HepG2 (cell line): ENCODE results near the gene MXRA8. TPM values are rescaled to one million over a fixed set of nuclear protein-coding genes. Genes with fewer than 3 reads are reported as not detected.

Experiments used
- AKAP8 ChIP-seq: sonication (generic); formaldehyde crosslinking; IDR thresholded peaks from 2 replicates; pipeline ENCODE4 v1.5.1; 2020; ENCODE audit warnings: mild to moderate bottlenecking, missing genetic modification reagents
- ELF1 ChIP-seq: sonication (generic); formaldehyde crosslinking; IDR thresholded peaks from 2 replicates; pipeline ENCODE4 v1.4.0; 2020; ENCODE audit warnings: missing genetic modification reagents
- FOXA1 ChIP-seq, 2 experiments: fragments of 450-650 bp in 1 of 2; sonication (generic) in 1 of 2; formaldehyde crosslinking in 1 of 2; IDR thresholded peaks; 2 replicates each; pipeline versions ENCODE4 v1.4.0 to v1.6.1; 2016 to 2020; ENCODE audit warnings: missing genetic modification reagents in 1 of 2
- GABPB1 ChIP-seq: IDR thresholded peaks from 2 replicates; pipeline ENCODE4 v1.6.1; 2016; ENCODE audit warnings: mild to moderate bottlenecking, missing genetic modification reagents, moderate library complexity, missing compliant biosample characterization
- HIVEP1 ChIP-seq: sonication (generic); formaldehyde crosslinking; IDR thresholded peaks from 2 replicates; pipeline ENCODE4 v1.4.0; 2020; ENCODE audit warnings: mild to moderate bottlenecking, missing genetic modification reagents
- HOXA3 ChIP-seq: sonication (generic); formaldehyde crosslinking; IDR thresholded peaks from 2 replicates; pipeline ENCODE4 v1.5.0; 2020; ENCODE audit warnings: missing genetic modification reagents
- JUNB ChIP-seq: sonication (generic); formaldehyde crosslinking; IDR thresholded peaks from 2 replicates; pipeline ENCODE4 v1.8.0; 2022; ENCODE audit warnings: missing genetic modification reagents, mild to moderate bottlenecking, borderline replicate concordance
- NFYC ChIP-seq: IDR thresholded peaks from 2 replicates; pipeline ENCODE4 v1.6.1; 2016; ENCODE audit warnings: missing genetic modification reagents, missing compliant biosample characterization
- RBM39 ChIP-seq: fragments of 200-400 bp; formaldehyde crosslinking; IDR thresholded peaks from one replicate; pipeline ENCODE4 v1.6.1; 2018; ENCODE audit warnings: antibody characterized with exemption, mild to moderate bottlenecking, low read depth, low read length; ENCODE audit not compliant: poor library complexity, severe bottlenecking
- TOE1 ChIP-seq: sonication (generic); formaldehyde crosslinking; IDR thresholded peaks from 2 replicates; pipeline ENCODE4 v1.4.0; 2020; ENCODE audit warnings: mild to moderate bottlenecking, missing genetic modification reagents
- ZFX ChIP-seq: sonication (generic); formaldehyde crosslinking; IDR thresholded peaks from 2 replicates; pipeline ENCODE4 v1.4.0; 2020; ENCODE audit warnings: mild to moderate bottlenecking, low read depth, missing genetic modification reagents, moderate library complexity
- ZKSCAN1 ChIP-seq: fragments of 150-350 bp; IDR thresholded peaks from 2 replicates; pipeline ENCODE4 v1.6.1; 2014; ENCODE audit warnings: low read length
- ZMAT3 ChIP-seq: sonication (generic); formaldehyde crosslinking; conservative IDR thresholded peaks from 2 replicates; pipeline ENCODE4 v1.7.0; 2021; ENCODE audit warnings: missing genetic modification reagents
- ZNF558 ChIP-seq: sonication (generic); formaldehyde crosslinking; IDR thresholded peaks from 2 replicates; pipeline ENCODE4 v1.9.0; 2022; ENCODE audit warnings: mild to moderate bottlenecking, missing genetic modification reagents, borderline replicate concordance
- ZNF619 ChIP-seq: sonication (generic); formaldehyde crosslinking; IDR thresholded peaks from 2 replicates; pipeline ENCODE4 v1.4.0; 2020; ENCODE audit warnings: mild to moderate bottlenecking, missing genetic modification reagents
- ZSCAN25 ChIP-seq: sonication (generic); formaldehyde crosslinking; IDR thresholded peaks from 2 replicates; pipeline ENCODE4 v1.8.0; 2022; ENCODE audit warnings: mild to moderate bottlenecking, missing genetic modification reagents
- polyA plus RNA-seq, 8 experiments: library from polyadenylated mRNA; depleted of rRNA in 3 of 8; stranded (reverse) in 7 of 8; unstranded in 1 of 8; fragments of >200 nt; fragmentation: Illumina TruSeq in 4 of 8; extraction: Trizol in 4 of 8; gene quantifications; 2 replicates each; pipeline versions ENCODE4 v1.2.1 to v1.2.3, GENCODE V29; 2011 to 2016; ENCODE audit warnings: low read depth in 4 of 8, missing spikeins in 1 of 8, mixed read lengths in 1 of 8; ENCODE audit not compliant: insufficient read depth in 1 of 8
- total RNA-seq, 5 experiments: library from RNA; depleted of rRNA; stranded (reverse); fragments of >200 nt; fragmentation: Illumina TruSeq; extraction: Trizol; gene quantifications; 2 replicates each; pipeline ENCODE4 v1.2.3, GENCODE V29; 2016; ENCODE audit warnings: low read depth in 1 of 5
- TF ChIP-seq, protein P1 (sequence below): sonication (generic); formaldehyde crosslinking; IDR thresholded peaks from 2 replicates; pipeline ENCODE4 v1.5.1; 2020; ENCODE audit warnings: mild to moderate bottlenecking, missing genetic modification reagents, moderate library complexity
- TF ChIP-seq, protein P2 (sequence below): sonication (generic); formaldehyde crosslinking; IDR thresholded peaks from 2 replicates; pipeline ENCODE4 v1.4.0; 2020; ENCODE audit warnings: missing genetic modification reagents, low read depth, mild to moderate bottlenecking, borderline replicate concordance
- TF ChIP-seq, protein P3 (sequence below): sonication (generic); formaldehyde crosslinking; IDR thresholded peaks from 2 replicates; pipeline ENCODE4 v1.8.0; 2022; ENCODE audit warnings: missing genetic modification reagents, mild to moderate bottlenecking, borderline replicate concordance
- TF ChIP-seq, protein P4 (sequence below): sonication (generic); formaldehyde crosslinking; IDR thresholded peaks from 2 replicates; pipeline ENCODE4 v1.4.0; 2020; ENCODE audit warnings: missing genetic modification reagents, borderline replicate concordance

MXRA8 gene
- total and polyA plus RNA-seq, 2 of the 13 experiments (the other 11 are each of a cell fraction or from before 2014, with no cell fraction given) = 19.8 to 44.8 TPM

DNA sequence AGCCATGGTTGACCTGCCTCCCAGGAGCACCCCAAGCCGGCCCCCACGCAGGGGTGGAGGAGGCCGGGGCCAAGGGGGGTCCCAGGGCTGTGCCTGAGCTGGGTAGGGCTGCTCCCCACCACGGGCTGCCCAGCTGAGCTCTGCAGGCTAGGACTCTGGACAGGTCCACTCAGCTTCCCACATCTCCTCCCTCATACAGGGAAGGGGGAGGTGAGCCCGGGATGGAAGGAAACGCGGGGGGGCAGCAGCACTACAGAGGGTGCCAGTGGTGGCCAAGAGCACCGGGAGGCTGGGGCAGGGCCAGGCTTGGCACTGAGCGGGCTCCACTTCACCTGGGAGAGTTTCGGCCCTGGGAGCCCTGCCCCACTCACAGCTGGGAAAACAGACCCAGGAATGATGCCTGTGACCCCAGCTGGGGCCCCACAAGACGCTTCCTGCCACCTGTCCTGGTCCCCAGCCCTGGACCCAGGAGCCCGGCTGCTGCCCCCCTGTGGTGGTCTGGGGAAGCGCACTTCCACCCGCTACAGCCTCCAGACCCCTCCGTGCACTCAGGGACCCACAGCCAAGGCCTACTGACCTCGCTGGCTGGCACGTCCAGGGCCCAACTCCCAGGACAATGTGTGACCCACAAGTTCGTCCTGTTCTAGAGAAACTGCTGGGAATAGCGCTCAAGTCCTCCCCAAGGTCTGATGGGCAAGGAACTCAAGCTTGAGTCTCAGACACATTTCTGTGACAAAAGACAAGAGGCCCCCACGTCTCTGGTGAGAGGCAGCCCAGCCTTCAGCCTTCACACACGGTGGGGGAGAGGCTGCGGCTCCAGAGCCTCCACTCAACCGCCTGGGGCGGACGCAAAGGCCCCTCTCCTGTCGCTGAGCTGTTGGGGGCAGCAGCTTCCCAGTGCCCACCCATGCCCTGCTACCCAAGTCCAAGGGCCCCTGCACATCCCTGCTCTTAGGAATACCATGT, 13.7 kb upstream of the MXRA8 start (continued):
- TF ChIP-seq ZFX (CRISPR knock-in tag) = peak; percentile 63; the same call in 1 of the 2 replicates
- no peak for TF ChIP-seq NFYC
- TF ChIP-seq ZKSCAN1 = no peak
- TF ChIP-seq FOXA1 (IDR thresholded peaks at IDR 0.05) = no peak
- 0 out of 2 replicates have a peak, but pooled peaks have one; percentile 15 for TF ChIP-seq FOXA1 (CRISPR knock-in tag; IDR thresholded peaks at IDR 0.05)
- TF ChIP-seq JUNB = no peak
- TF ChIP-seq ZSCAN25 (CRISPR knock-in tag) = peak; percentile 50; the same call in 1 of the 2 replicates
- TF ChIP-seq HIVEP1 (CRISPR knock-in tag) = no peak
- TF ChIP-seq HOXA3 (CRISPR knock-in tag) = peak; percentile 50
- 0 out of 2 replicates have a peak, but pooled peaks have one; percentile 34 for TF ChIP-seq ELF1 (CRISPR knock-in tag)
- TF ChIP-seq GABPB1 (CRISPR knock-in tag) = peak; percentile 61; the same call in 1 of the 2 replicates
- TF ChIP-seq AKAP8 (CRISPR knock-in tag) = peak; percentile 17; the same call in 1 of the 2 replicates
- no peak for TF ChIP-seq TOE1
- TF ChIP-seq, protein P1, sequence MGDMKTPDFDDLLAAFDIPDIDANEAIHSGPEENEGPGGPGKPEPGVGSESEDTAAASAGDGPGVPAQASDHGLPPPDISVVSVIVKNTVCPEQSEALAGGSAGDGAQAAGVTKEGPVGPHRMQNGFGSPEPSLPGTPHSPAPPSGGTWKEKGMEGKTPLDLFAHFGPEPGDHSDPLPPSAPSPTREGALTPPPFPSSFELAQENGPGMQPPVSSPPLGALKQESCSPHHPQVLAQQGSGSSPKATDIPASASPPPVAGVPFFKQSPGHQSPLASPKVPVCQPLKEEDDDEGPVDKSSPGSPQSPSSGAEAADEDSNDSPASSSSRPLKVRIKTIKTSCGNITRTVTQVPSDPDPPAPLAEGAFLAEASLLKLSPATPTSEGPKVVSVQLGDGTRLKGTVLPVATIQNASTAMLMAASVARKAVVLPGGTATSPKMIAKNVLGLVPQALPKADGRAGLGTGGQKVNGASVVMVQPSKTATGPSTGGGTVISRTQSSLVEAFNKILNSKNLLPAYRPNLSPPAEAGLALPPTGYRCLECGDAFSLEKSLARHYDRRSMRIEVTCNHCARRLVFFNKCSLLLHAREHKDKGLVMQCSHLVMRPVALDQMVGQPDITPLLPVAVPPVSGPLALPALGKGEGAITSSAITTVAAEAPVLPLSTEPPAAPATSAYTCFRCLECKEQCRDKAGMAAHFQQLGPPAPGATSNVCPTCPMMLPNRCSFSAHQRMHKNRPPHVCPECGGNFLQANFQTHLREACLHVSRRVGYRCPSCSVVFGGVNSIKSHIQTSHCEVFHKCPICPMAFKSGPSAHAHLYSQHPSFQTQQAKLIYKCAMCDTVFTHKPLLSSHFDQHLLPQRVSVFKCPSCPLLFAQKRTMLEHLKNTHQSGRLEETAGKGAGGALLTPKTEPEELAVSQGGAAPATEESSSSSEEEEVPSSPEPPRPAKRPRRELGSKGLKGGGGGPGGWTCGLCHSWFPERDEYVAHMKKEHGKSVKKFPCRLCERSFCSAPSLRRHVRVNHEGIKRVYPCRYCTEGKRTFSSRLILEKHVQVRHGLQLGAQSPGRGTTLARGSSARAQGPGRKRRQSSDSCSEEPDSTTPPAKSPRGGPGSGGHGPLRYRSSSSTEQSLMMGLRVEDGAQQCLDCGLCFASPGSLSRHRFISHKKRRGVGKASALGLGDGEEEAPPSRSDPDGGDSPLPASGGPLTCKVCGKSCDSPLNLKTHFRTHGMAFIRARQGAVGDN (CRISPR knock-in tag) = peak; percentile 65
- no peak for TF ChIP-seq ZNF558 (CRISPR knock-in tag)
- TF ChIP-seq RBM39 = no peak
- TF ChIP-seq ZMAT3 (CRISPR knock-in tag) = no peak
- TF ChIP-seq, protein P2, sequence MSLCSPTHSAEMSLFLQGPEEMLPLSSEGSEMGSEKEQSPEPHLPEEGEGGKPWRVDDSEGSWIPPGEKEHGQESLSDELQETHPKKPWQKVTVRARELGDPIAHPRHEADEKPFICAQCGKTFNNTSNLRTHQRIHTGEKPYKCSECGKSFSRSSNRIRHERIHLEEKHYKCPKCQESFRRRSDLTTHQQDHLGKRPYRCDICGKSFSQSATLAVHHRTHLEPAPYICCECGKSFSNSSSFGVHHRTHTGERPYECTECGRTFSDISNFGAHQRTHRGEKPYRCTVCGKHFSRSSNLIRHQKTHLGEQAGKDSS (CRISPR knock-in tag) = no peak; the same call in 1 of the 2 replicates
- TF ChIP-seq, protein P3, sequence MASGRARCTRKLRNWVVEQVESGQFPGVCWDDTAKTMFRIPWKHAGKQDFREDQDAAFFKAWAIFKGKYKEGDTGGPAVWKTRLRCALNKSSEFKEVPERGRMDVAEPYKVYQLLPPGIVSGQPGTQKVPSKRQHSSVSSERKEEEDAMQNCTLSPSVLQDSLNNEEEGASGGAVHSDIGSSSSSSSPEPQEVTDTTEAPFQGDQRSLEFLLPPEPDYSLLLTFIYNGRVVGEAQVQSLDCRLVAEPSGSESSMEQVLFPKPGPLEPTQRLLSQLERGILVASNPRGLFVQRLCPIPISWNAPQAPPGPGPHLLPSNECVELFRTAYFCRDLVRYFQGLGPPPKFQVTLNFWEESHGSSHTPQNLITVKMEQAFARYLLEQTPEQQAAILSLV (CRISPR knock-in tag) = no peak
- TF ChIP-seq ZNF619 = peak; percentile 13; the same call in 1 of the 2 replicates
- TF ChIP-seq, protein P4, sequence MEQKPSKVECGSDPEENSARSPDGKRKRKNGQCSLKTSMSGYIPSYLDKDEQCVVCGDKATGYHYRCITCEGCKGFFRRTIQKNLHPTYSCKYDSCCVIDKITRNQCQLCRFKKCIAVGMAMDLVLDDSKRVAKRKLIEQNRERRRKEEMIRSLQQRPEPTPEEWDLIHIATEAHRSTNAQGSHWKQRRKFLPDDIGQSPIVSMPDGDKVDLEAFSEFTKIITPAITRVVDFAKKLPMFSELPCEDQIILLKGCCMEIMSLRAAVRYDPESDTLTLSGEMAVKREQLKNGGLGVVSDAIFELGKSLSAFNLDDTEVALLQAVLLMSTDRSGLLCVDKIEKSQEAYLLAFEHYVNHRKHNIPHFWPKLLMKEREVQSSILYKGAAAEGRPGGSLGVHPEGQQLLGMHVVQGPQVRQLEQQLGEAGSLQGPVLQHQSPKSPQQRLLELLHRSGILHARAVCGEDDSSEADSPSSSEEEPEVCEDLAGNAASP (CRISPR knock-in tag) = no peak
